ENCODE measurements around the gene BIRC7.

Gene BIRC7

DNA sequence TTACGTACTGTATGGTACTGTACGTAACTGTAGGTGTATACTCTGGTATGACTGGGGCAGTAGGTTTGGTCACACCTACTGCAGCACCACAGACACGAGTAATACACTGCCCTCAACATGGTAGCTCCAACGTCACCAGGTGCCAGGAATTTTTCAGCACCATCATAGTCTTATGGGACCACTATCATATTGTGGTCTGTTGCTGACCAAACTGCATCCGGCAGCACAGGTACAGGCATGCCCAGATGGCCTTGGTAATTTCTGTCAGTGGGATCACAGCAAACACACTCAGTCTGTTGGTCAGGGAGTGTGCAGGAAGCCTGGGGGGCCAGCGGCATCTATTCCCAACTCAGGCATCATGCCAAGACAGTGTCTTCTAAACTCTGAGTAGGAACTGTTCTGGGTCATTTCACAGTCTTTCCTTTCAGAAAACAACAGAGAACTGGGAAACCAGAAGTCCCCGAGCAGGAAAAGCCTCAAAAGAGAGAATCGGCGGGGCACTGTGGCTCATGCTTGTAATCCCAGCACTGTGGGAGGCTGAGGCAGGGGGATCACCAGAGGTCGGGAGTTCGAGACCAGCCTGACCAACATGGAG, 25.6 kb upstream of the BIRC7 start:
- CTCF ChIA-PET: interaction anchor here (0.7 kb wide), 1 partner anchor 98 kb away, joined by 3 read pairs; no protein-coding TSS in a partner anchor
- DNase-seq (ENCODE audit: extremely low spot score): no peak
- POLR2A ChIA-PET: no interaction called here
- TF ChIP-seq NFRKB (IDR thresholded peaks at IDR 0.05) (no peak), LEF1 (IDR thresholded peaks at IDR 0.05; ENCODE audit: borderline replicate concordance) (no peak), SUZ12 (IDR thresholded peaks at IDR 0.05) (no peak), FOXA1 (IDR thresholded peaks at IDR 0.05) (no peak), L3MBTL2 (conservative IDR thresholded peaks at IDR 0.05) (no peak), ARNT (IDR thresholded peaks at IDR 0.05) (no peak)

DNA sequence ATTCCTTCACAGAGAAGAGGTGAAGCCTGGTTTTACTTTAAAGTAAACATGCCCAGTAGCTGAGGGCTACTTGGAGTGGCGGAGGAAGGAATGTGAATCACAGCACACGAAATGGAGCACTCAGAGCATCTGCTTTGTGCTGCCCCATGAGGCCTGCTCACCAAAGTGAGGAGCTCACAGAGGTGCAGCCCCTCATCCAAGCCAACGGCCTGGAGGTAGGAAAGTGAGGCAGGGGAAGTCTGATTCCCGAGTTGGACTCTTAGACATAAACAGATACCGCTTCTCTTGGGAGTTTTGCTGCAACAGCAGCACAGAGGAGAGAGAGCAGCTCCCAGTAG, 23.3 kb upstream of the BIRC7 start:
- no peak for DNase-seq (ENCODE audit: extremely low spot score)
- POLR2A ChIA-PET: interaction anchor here (1.2 kb wide), 1 partner anchor 15 kb away, joined by 3 read pairs; no protein-coding TSS in a partner anchor
- TF ChIP-seq L3MBTL2 (conservative IDR thresholded peaks at IDR 0.05): no peak
- TF ChIP-seq TARDBP (IDR thresholded peaks at IDR 0.05): no peak
- no peak for TF ChIP-seq BHLHE40 (IDR thresholded peaks at IDR 0.05; ENCODE audit: borderline replicate concordance)
- TF ChIP-seq HDGF (IDR thresholded peaks at IDR 0.05; ENCODE audit: borderline replicate concordance): no peak
- no peak for TF ChIP-seq FOXK2 (IDR thresholded peaks at IDR 0.05)
- no peak for TF ChIP-seq LEF1 (IDR thresholded peaks at IDR 0.05; ENCODE audit: borderline replicate concordance)
- TF ChIP-seq, protein P1, sequence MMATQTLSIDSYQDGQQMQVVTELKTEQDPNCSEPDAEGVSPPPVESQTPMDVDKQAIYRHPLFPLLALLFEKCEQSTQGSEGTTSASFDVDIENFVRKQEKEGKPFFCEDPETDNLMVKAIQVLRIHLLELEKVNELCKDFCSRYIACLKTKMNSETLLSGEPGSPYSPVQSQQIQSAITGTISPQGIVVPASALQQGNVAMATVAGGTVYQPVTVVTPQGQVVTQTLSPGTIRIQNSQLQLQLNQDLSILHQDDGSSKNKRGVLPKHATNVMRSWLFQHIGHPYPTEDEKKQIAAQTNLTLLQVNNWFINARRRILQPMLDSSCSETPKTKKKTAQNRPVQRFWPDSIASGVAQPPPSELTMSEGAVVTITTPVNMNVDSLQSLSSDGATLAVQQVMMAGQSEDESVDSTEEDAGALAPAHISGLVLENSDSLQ (IDR thresholded peaks at IDR 0.05): no peak
- no peak for TF ChIP-seq FOXM1 (IDR thresholded peaks at IDR 0.05; ENCODE audit: borderline replicate concordance)
- no peak for TF ChIP-seq FOXA1 (IDR thresholded peaks at IDR 0.05)
- no peak for TF ChIP-seq CTBP1 (IDR thresholded peaks at IDR 0.05; ENCODE audit: borderline replicate concordance)
- TF ChIP-seq ARNT (IDR thresholded peaks at IDR 0.05): no peak
- no peak for TF ChIP-seq NFRKB (IDR thresholded peaks at IDR 0.05)
- CTCF ChIA-PET: no interaction called here

DNA sequence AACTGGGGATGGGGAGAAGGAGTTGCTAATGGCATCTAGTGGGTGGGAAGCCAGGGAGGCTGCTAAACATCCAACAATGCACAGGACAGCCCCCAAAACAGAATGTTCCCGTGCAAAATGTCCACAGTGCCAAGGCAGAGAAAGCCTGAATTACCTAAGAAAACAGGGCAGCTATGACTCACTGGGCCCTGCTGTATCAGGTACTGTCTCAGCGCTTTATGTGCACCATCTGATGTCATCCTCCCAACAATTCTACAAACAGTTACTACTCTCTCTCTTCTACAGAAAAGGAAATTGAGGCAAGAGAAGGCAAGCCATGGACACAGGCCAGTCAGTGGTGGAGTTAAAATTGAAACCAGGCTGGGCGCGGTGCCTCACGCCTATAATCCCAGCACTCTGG, 22.9 kb upstream of the BIRC7 start:
- no peak for TF ChIP-seq LEF1 (IDR thresholded peaks at IDR 0.05; ENCODE audit: borderline replicate concordance)
- no peak for TF ChIP-seq ELF4 (IDR thresholded peaks at IDR 0.05)
- TF ChIP-seq CTBP1 (IDR thresholded peaks at IDR 0.05; ENCODE audit: borderline replicate concordance): no peak
- TF ChIP-seq SP1 (IDR thresholded peaks at IDR 0.05): no peak
- no peak for TF ChIP-seq ARNT (IDR thresholded peaks at IDR 0.05)
- no peak for TF ChIP-seq TARDBP (IDR thresholded peaks at IDR 0.05)
- TF ChIP-seq NFRKB (IDR thresholded peaks at IDR 0.05): no peak
- no peak for TF ChIP-seq FOXA1 (IDR thresholded peaks at IDR 0.05)
- TF ChIP-seq SUZ12 (IDR thresholded peaks at IDR 0.05): no peak
- TF ChIP-seq HDGF (IDR thresholded peaks at IDR 0.05; ENCODE audit: borderline replicate concordance): no peak
- no peak for TF ChIP-seq FOXK2 (IDR thresholded peaks at IDR 0.05)
- no peak for TF ChIP-seq ZNF384 (IDR thresholded peaks at IDR 0.05)
- no peak for TF ChIP-seq FOXM1 (IDR thresholded peaks at IDR 0.05; ENCODE audit: borderline replicate concordance)
- TF ChIP-seq, protein P1 (IDR thresholded peaks at IDR 0.05): no peak
- no peak for DNase-seq (ENCODE audit: extremely low spot score)
- ChIA-PET POLR2A (interaction anchor here (1.2 kb wide), 1 partner anchor 16 kb away, joined by 3 read pairs; no protein-coding TSS in a partner anchor), CTCF (no interaction called here)

DNA sequence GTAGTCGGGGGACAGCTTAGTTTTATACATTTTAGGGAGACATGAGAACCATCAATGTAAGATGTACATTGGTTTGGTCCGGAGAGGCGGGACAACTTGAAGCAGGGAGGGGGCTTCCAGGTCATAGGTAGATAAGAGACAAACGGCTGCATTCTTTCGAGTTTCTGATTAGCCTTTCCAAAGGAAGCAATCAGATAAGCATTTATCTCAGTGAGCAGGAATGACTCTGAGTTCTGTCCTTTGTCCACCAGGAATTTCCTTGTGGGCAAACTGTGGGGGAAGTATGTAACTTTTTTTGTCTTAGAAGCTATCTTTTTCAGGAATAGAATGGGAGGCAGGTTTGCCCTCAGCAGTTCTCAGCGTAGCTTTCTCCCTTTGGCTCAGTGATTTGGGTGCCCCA, 21.2 kb upstream of the BIRC7 start:
- ChIA-PET POLR2A (interaction anchor here (0.9 to 1.8 kb wide), 5 partner anchors 7 to 38 kb away, joined by 3 to 8 read pairs (median 5); no protein-coding TSS in a partner anchor), CTCF (interaction anchor here (0.7 to 1.7 kb wide), 6 partner anchors 9 to 780 kb away, joined by 3 to 6 read pairs (median 4); no protein-coding TSS in a partner anchor)
- no peak for DNase-seq (ENCODE audit: extremely low spot score)
- TF ChIP-seq CTBP1 (IDR thresholded peaks at IDR 0.05; ENCODE audit: borderline replicate concordance) (no peak), L3MBTL2 (conservative IDR thresholded peaks at IDR 0.05) (no peak), ARNT (IDR thresholded peaks at IDR 0.05) (no peak), FOXK2 (IDR thresholded peaks at IDR 0.05) (no peak), SUZ12 (IDR thresholded peaks at IDR 0.05) (no peak), HDGF (IDR thresholded peaks at IDR 0.05; ENCODE audit: borderline replicate concordance) (no peak), NFRKB (IDR thresholded peaks at IDR 0.05) (no peak), LEF1 (IDR thresholded peaks at IDR 0.05; ENCODE audit: borderline replicate concordance) (no peak), TARDBP (IDR thresholded peaks at IDR 0.05) (no peak), FOXM1 (IDR thresholded peaks at IDR 0.05; ENCODE audit: borderline replicate concordance) (no peak), FOXA1 (IDR thresholded peaks at IDR 0.05) (no peak), ZNF384 (IDR thresholded peaks at IDR 0.05) (no peak), BHLHE40 (IDR thresholded peaks at IDR 0.05; ENCODE audit: borderline replicate concordance) (no peak), ELF4 (IDR thresholded peaks at IDR 0.05) (no peak), SP1 (IDR thresholded peaks at IDR 0.05) (no peak)
- TF ChIP-seq, protein P1 (IDR thresholded peaks at IDR 0.05): no peak

DNA sequence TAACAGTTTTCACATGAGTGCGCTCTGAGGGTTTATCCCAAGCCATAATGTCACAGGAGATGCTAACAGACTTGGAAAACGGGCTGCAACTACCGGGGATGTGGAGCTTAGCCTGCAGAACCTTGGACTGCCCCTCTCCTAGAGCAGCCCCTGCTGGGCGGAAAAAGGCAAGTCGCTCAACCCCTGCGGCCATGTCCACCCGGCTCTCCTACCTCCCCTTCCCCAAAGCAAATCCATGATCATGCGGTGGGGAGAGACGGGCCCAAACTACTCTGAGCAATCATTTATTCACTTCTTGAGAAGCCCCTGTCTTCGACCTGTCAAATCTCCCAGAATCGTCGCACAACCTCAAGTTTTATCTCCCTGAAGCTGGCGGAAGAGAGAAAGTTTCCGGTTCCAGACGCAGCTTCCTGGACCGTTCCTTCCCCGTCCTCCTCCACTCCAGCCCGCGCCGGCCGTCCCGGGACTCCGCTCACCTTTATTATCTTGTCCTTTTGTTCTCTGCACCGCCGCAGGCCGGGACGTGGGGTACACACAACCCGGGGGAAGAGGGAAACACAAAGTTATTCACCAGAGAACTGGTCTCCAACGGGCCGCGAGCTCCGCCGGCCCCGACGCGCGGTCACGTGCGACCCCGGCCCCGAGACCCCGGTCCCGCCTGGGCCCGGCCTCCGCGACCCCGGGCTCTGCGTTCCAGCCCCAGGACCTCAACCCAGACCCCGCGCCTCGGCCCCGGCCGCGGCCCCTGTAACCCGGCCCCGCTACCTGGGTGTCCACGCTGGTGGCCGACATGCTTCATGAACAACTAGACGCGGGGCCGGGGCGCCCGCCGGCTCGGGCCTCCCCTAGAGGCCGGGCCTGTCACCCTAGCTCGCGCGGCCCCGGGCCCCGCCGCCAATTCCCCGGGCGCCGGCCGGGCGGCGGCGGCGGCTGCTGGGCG, 20.3 kb upstream of the BIRC7 start:
- POLR2A ChIA-PET: interaction anchor here (0.9 to 1.8 kb wide), 5 partner anchors 8 to 39 kb away, joined by 3 to 8 read pairs (median 5); no protein-coding TSS in a partner anchor
- TF ChIP-seq FOXM1 (IDR thresholded peaks at IDR 0.05; ENCODE audit: borderline replicate concordance): 0 out of 2 replicates have a peak, but pooled peaks have one; percentile 38
- no peak for TF ChIP-seq NFRKB (IDR thresholded peaks at IDR 0.05)
- no peak for TF ChIP-seq HDGF (IDR thresholded peaks at IDR 0.05; ENCODE audit: borderline replicate concordance)
- CTCF ChIA-PET: interaction anchor here (0.7 to 1.7 kb wide), 7 partner anchors 9 to 781 kb away, joined by 3 to 6 read pairs (median 3); no protein-coding TSS in a partner anchor
- DNase-seq (ENCODE audit: extremely low spot score): peak; percentile 71

Data from HEK293T (cell line).